ENCODE results near the gene OR4E1.
"Not testable (repeated sequence)": the region's sequence is repeated elsewhere in the genome, so short reads cannot be mapped to it uniquely, and the experiment has no call there.

OR4E1 gene

GRCh38 chr14:21653331-21653885 is 20.2 kb downstream of the OR4E1 start, which contains the start of gene OR4E2:
OR4E2 (plus strand) TSS chr14:21653835; CDS start chr14:21665083, 11,248 bp downstream.
- no peak for DNase-seq (ENCODE audit: low read depth in 2 of 2)

GRCh38 chr14:21652209-21652808 is 21.3 kb downstream of the OR4E1 start:
- no peak for DNase-seq (ENCODE audit: low read depth in 2 of 2)

- DNase-seq (ENCODE audit: low read depth in 2 of 2) = no peak
Measured at GRCh38 chr14:21647380-21647779, 26.2 kb downstream of the OR4E1 start.

GRCh38 chr14:21643407-21643806 is 30.2 kb downstream of the OR4E1 start:
- no peak for DNase-seq (ENCODE audit: low read depth in 2 of 2)

- no peak for DNase-seq (ENCODE audit: low read depth in 2 of 2)
Measured at GRCh38 chr14:21642683-21643082, 30.9 kb downstream of the OR4E1 start.

DNA sequence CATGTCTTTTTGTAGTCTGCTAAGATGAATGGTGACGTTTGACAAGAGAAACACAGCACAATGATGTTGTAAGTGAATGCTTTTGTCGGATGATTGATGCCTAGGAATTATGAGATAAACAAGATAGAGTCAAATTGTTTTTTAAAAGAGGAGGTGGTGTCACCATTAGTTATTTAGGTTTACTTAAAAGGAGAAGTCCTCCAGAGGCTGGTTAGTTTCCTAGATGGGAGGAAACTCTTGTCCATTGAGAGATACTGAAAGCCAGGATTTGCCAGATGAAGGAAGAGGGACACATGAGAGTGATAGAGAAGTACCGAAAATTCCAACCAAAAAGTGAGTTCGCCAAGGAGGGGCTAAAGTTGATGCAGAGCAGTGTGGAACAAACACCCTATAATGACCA is 38.8 kb downstream of the OR4E1 start, which contains the start of gene OR10G2:
Gene OR10G2 (minus strand): TSS at position 101 of the 400 bp plus-strand sequence. CDS start 98 bp downstream, at position 3.
- no peak for DNase-seq (ENCODE audit: low read depth in 2 of 2)

DNA sequence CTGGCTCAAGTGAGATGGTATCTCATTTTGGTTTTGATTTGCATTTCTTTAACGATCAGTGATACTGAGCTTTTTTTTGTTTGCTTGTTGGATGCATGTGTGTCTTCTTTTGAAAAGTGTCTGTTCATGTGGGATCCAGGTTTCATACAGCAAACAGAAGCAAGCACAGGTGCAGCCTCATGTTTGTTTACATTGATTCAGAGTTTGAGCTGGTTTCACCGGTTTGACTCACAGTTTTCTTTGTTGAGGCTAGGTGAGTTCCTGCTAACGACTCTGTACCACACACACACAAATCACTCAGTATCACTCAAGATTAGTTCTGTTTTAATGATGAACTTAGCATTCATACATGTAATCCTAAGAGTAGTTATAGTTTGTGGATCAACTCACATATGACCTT is 42.5 kb downstream of the OR4E1 start:
- DNase-seq (ENCODE audit: low read depth in 2 of 2) = no peak

- DNase-seq (ENCODE audit: low read depth in 2 of 2) = not testable (repeated sequence)
Measured at GRCh38 chr14:21630503-21630902, 43.1 kb downstream of the OR4E1 start.

DNA sequence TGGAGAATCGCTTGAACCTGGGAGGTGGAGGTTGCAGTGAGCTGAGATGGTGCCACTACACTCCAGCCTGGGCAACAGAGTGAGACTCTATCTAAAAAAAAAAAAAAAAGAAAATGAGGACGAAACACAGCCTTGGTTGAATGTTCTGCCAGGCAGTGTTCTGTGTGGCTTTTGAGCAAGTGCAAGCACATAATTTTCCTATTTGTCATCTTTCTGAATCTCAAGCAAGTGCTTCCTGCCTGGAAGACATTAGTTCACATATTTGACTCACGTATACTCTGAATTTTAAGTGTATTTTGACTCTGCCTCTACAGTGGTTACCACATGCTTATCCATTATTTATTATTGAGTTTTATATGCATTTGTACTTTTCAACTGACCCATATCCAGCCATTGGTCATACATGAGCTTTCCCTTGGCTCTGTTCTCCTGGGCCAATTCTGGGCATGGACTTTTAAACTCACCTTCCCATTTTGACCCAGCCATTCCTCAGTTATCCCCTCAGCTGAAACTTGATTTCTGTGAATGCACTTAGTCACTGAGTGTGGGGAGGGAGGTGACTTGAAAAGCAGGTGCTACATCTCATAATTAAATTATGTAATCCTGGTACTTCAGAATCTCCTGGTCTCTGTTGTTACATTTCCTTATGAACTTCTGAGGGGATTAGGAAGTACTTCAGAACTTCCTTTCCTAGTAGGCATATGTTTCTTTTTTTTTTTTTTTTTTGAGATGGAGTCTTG is 47.0 kb downstream of the OR4E1 start:
- DNase-seq (ENCODE audit: low read depth in 2 of 2) = no peak

All from stimulated activated CD8-positive, alpha-beta memory T cell treated with anti-CD3 and anti-CD28 coated beads, Interleukin-15, amount 100 ng/mL, for 48 hours (primary cell).